ENCODE results near the gene CYGB.

DNA sequence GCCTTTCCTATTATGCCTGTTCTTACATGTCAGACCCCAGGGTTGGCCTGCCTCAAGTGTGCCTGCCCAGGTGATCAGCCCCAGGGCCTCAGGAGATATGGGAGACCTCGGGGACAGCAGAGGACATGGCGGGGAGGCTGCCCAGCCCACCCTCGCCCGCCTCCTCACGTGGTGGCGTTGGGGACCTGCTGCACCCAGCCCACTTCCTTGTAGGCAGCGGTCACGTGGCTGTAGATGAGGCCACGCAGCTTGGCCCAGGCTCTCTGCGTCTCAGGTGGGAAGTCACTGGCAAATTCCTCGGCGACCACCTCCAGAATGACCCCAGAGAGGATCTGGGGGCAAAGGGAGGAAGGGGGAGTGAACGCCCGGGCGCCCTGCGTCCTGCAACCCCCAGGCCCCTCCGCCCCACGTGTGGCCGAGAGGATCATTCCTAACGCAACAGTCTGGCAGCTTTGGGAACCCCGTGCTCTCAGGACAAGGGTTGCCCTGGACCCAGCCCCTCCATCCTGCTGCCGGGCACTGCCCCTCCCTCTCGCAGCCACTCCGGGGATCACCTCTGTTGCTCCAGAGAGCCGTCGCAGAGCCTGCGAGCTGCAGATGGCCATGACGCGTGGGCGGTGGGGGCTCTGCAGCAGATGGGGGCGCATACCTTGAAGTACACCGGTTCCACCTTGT, 6.6 kb downstream of the CYGB start:
- no peak for TF ChIP-seq ZNF572 (CRISPR knock-in tag; IDR thresholded peaks at IDR 0.05)
- TF ChIP-seq CHCHD3 (CRISPR knock-in tag; IDR thresholded peaks at IDR 0.05), result no peak
- TF ChIP-seq, protein P1, sequence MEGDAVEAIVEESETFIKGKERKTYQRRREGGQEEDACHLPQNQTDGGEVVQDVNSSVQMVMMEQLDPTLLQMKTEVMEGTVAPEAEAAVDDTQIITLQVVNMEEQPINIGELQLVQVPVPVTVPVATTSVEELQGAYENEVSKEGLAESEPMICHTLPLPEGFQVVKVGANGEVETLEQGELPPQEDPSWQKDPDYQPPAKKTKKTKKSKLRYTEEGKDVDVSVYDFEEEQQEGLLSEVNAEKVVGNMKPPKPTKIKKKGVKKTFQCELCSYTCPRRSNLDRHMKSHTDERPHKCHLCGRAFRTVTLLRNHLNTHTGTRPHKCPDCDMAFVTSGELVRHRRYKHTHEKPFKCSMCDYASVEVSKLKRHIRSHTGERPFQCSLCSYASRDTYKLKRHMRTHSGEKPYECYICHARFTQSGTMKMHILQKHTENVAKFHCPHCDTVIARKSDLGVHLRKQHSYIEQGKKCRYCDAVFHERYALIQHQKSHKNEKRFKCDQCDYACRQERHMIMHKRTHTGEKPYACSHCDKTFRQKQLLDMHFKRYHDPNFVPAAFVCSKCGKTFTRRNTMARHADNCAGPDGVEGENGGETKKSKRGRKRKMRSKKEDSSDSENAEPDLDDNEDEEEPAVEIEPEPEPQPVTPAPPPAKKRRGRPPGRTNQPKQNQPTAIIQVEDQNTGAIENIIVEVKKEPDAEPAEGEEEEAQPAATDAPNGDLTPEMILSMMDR (CRISPR knock-in tag; IDR thresholded peaks at IDR 0.05), result no peak
- TF ChIP-seq, protein P2, sequence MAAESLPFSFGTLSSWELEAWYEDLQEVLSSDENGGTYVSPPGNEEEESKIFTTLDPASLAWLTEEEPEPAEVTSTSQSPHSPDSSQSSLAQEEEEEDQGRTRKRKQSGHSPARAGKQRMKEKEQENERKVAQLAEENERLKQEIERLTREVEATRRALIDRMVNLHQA (CRISPR knock-in tag; IDR thresholded peaks at IDR 0.05), result no peak
- TF ChIP-seq ZNF83 (CRISPR knock-in tag; IDR thresholded peaks at IDR 0.05; ENCODE audit: borderline replicate concordance), result no peak
- no peak for TF ChIP-seq ZBTB10 (CRISPR knock-in tag; IDR thresholded peaks at IDR 0.05; ENCODE audit: borderline replicate concordance)
- TF ChIP-seq REST (IDR thresholded peaks at IDR 0.05; ENCODE audit: borderline replicate concordance in 1 of 2, low read depth in 1 of 2, low read length in 2 of 2), result no peak
- TF ChIP-seq, protein P3, sequence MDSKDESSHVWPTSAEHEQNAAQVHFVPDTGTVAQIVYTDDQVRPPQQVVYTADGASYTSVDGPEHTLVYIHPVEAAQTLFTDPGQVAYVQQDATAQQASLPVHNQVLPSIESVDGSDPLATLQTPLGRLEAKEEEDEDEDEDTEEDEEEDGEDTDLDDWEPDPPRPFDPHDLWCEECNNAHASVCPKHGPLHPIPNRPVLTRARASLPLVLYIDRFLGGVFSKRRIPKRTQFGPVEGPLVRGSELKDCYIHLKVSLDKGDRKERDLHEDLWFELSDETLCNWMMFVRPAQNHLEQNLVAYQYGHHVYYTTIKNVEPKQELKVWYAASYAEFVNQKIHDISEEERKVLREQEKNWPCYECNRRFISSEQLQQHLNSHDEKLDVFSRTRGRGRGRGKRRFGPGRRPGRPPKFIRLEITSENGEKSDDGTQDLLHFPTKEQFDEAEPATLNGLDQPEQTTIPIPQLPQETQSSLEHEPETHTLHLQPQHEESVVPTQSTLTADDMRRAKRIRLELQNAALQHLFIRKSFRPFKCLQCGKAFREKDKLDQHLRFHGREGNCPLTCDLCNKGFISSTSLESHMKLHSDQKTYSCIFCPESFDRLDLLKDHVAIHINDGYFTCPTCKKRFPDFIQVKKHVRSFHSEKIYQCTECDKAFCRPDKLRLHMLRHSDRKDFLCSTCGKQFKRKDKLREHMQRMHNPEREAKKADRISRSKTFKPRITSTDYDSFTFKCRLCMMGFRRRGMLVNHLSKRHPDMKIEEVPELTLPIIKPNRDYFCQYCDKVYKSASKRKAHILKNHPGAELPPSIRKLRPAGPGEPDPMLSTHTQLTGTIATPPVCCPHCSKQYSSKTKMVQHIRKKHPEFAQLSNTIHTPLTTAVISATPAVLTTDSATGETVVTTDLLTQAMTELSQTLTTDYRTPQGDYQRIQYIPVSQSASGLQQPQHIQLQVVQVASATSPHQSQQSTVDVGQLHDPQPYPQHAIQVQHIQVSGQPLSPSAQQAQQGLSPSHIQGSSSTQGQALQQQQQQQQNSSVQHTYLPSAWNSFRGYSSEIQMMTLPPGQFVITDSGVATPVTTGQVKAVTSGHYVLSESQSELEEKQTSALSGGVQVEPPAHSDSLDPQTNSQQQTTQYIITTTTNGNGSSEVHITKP (CRISPR knock-in tag; IDR thresholded peaks at IDR 0.05; ENCODE audit: low read depth), result no peak
- TF ChIP-seq YY1 (IDR thresholded peaks at IDR 0.05; ENCODE audit: insufficient read depth, insufficient replicate concordance, low read depth, low read length), result no peak
- no peak for TF ChIP-seq ZBTB49 (CRISPR knock-in tag; IDR thresholded peaks at IDR 0.05; ENCODE audit: borderline replicate concordance)
- no peak for TF ChIP-seq RAD21 (CRISPR knock-in tag; IDR thresholded peaks at IDR 0.05)
- TF ChIP-seq, protein P4, sequence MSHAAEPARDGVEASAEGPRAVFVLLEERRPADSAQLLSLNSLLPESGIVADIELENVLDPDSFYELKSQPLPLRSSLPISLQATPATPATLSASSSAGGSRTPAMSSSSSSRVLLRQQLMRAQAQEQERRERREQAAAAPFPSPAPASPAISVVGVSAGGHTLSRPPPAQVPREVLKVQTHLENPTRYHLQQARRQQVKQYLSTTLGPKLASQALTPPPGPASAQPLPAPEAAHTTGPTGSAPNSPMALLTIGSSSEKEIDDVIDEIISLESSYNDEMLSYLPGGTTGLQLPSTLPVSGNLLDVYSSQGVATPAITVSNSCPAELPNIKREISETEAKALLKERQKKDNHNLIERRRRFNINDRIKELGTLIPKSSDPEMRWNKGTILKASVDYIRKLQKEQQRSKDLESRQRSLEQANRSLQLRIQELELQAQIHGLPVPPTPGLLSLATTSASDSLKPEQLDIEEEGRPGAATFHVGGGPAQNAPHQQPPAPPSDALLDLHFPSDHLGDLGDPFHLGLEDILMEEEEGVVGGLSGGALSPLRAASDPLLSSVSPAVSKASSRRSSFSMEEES (CRISPR knock-in tag; IDR thresholded peaks at IDR 0.05), result no peak
- no peak for TF ChIP-seq ZSCAN9 (CRISPR knock-in tag; IDR thresholded peaks at IDR 0.05; ENCODE audit: borderline replicate concordance)
- no peak for TF ChIP-seq JUND (CRISPR knock-in tag; IDR thresholded peaks at IDR 0.05)
